Esophagus (tissue), 2 donors: ENCODE results near the gene MAMLD1. TPM values are rescaled to one million over a fixed set of nuclear protein-coding genes. Genes with fewer than 3 reads are reported as not detected.

Experiments
- H3K27ac ChIP-seq, 2 donors: one replicate each; pipeline ENCODE4 v1.5.1; 2013; ENCODE audit warnings: low read depth in 2 of 2, mild to moderate bottlenecking in 2 of 2, inconsistent platforms in 1 of 2, low read length in 1 of 2, moderate library complexity in 1 of 2
- H3K27me3 ChIP-seq, 2 donors: one replicate each; pipeline ENCODE4 v1.6.1; 2013; ENCODE audit warnings: low read length in 2 of 2, control low read depth in 1 of 2, mild to moderate bottlenecking in 1 of 2; ENCODE audit not compliant: insufficient read depth in 2 of 2, control insufficient read depth in 1 of 2
- H3K36me3 ChIP-seq, 2 donors: one replicate each; pipeline ENCODE4 v1.6.1; 2013; ENCODE audit warnings: low read length in 1 of 2; ENCODE audit not compliant: control insufficient read depth in 2 of 2, insufficient read depth in 2 of 2
- H3K4me1 ChIP-seq, 2 donors: one replicate each; pipeline ENCODE4 v1.6.1; 2013; ENCODE audit warnings: low read length in 1 of 2; ENCODE audit not compliant: control insufficient read depth in 2 of 2, insufficient read depth in 2 of 2
- H3K4me3 ChIP-seq, 2 donors: one replicate each; pipeline ENCODE4 v1.5.1; 2013; ENCODE audit warnings: low read length in 2 of 2, mild to moderate bottlenecking in 2 of 2, low read depth in 1 of 2, moderate library complexity in 1 of 2
- H3K9me3 ChIP-seq, 2 donors: one replicate each; pipeline ENCODE4 v1.6.1; 2013; ENCODE audit warnings: mild to moderate bottlenecking in 2 of 2, low read depth in 1 of 2, low read length in 1 of 2, moderate library complexity in 1 of 2; ENCODE audit not compliant: control insufficient read depth in 2 of 2, insufficient read depth in 1 of 2
- WGBS, 2 donors: extraction: QIAGEN DNeasy Blood & Tissue Kit; methylation state at CpG; one replicate each; pipeline ENCODE4 v1.1.7; 2013; 5-methylcytosine and 5-hydroxymethylcytosine counted together
- polyA plus RNA-seq, 2 donors: library from polyadenylated mRNA; stranded (reverse); fragments of 200-250 nt; gene quantifications; one replicate each; pipeline ENCODE4 v1.2.3, GENCODE V29; 2013
- donor health status: healthy with polysubstance abuse.
- donor health status: Bipolar disorder and iron deficiency.

MAMLD1 gene
- polyA plus RNA-seq, 2 donors, result 0.59 to 1.1 TPM

DNA sequence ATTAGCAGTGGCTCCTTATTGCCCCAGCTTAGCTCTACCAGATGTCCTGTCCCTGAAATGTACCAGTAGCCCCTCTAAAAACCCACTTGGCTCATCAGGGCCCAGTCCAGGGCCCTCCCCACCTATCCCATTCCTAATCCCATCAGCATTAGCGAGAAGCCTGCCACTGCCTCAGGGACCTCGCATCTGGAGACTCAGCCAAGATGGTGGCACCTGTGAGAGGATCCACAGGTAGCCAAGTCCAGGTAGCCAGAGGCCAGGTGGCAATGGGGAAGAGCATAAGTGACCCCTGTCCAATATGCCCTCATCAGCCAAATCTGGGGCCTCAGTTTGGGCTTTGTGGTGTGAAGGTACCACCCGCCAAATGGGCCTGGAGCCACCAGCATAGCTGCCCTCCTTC lies 97.7 kb downstream of the MAMLD1 start:
- 83 to 96% methylated on average over 3 of the region's 3 CpGs for WGBS, 2 donors
- H3K27ac ChIP-seq, result no peak overlapping the region
- no peaks in the 10 kb centered on the region for H3K36me3 ChIP-seq
- no peak overlapping the region for H3K4me3 ChIP-seq
- H3K9me3 ChIP-seq, result no peaks in the 10 kb centered on the region
- H3K27me3 ChIP-seq, result no peaks in the 10 kb centered on the region
- H3K4me1 ChIP-seq, result no peaks in the 10 kb centered on the region

DNA sequence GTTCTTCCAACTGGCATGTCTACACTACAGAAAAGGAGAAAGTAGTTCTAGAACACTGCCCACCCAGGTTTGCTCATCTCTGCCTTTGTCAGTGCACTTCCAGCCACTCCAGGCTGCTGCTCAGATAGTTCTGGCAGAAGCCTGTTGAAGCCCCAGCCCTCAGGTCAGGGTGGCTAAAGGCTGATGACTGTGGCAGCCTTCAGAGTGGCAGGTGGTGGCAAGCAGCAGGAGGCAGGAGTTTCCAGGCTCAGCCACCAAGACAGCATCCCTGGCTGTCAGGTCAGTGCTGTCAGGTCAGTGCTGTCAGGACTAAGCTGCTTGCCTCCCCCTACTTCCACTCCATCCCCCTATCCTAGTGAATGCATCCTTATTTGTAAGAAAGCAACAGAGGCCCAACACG lies 100.4 kb downstream of the MAMLD1 start:
- 72 to 85% methylated on average over 1 of the region's 1 CpG for WGBS, 2 donors
- Histone ChIP-seq H3K27ac (no peak overlapping the region), H3K36me3 (no peaks in the 10 kb centered on the region), H3K27me3 (no peaks in the 10 kb centered on the region), H3K4me1 (no peaks in the 10 kb centered on the region), H3K4me3 (no peak overlapping the region), H3K9me3 (no peaks in the 10 kb centered on the region)

DNA sequence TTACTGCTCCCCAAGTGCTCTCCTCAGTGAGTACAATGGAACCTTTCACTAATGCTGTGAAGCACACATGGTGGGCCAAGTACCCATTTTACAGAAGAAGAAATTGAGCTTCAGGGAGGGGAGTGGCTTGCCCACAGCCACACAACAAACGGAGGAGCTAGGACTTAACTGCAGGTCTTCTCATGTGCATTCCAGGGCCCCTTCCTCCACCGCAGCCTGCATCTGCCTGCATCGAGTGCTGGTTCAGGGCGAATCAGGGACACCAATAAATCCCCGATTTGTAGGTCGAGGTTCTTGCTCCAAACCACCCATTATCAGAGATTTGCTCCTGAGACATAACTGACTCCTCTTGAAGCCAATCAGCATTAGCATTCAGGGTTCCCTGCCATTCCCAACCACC lies 100.9 kb downstream of the MAMLD1 start:
- H3K27me3 ChIP-seq, result no peaks in the 10 kb centered on the region
- no peak overlapping the region for H3K27ac ChIP-seq
- no peak overlapping the region for H3K4me3 ChIP-seq
- 84 to 94% methylated on average over 6 of the region's 6 CpGs for WGBS, 2 donors
- H3K9me3 ChIP-seq, result no peaks in the 10 kb centered on the region
- H3K4me1 ChIP-seq, result no peaks in the 10 kb centered on the region
- H3K36me3 ChIP-seq, result no peaks in the 10 kb centered on the region

DNA sequence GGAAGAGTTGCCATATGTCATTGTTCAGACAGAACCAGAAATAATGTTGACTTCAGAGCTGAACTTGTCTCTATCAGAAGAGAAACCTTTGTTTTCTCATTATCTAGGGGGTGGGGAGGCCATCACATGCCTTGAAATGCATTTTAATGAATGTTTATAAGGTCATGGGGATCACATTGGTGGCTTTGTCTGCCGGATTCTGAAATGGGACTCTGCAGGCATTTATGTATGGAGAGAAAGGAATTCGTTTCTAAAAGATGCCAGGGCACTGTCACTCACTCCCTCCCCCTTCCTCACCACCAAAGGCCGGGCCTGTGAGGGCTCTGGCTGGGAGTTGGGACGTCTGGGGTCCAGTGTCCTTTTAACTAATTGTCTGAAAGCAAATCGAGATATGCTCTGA lies 102.2 kb downstream of the MAMLD1 start:
- Histone ChIP-seq H3K9me3 (no peaks in the 10 kb centered on the region), H3K36me3 (no peaks in the 10 kb centered on the region), H3K27me3 (no peaks in the 10 kb centered on the region), H3K27ac (peak overlapping the region in 1 of 2 donors; percentile 44), H3K4me1 (no peaks in the 10 kb centered on the region), H3K4me3 (no peak overlapping the region)
- WGBS, 2 donors, result 54 to 80% methylated on average over 5 of the region's 5 CpGs

DNA sequence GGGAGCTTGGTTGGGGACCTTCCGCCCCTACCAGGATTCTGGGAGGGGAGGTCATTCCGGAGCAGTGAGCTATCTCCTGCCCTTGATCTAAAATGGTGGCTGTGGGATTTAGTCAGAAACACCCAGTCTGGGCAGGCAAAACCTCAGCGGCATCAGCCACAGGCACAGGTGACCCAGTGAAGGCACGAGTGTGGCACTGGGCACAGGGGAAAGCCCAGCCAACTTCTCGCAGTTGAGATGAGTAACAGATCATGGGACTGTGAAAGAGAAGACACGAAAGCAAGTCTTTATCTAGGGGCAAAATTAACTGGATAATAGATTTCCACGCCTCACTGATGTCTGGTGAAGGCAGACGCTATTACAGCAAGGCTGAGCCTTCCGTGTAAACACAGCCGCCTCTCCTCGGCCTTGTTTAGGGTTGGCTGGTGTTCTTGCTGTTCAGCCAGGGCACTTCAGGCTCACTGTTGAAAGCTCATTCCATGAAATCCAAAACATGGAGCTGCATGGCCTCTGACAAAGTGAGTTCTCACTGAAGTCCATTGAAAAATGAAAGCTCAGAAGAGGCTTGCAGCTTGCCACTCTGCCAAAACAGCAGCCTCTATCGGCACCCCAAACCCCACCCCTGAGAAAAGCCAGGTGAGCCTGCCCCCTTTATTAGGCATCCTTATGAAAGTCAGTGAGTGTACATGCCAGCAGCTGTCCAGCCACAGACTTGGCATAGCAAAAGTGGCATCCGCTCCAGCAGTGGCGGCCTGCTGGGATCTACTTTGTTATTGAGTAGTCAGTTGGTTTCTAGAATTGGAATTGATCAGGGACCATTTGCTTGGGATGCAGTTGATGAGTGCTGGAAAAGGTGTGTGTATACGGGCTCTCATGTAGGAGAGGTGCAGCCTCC lies 103.0 kb downstream of the MAMLD1 start:
- H3K4me1 ChIP-seq, result no peaks in the 10 kb centered on the region
- H3K36me3 ChIP-seq, result no peaks in the 10 kb centered on the region
- no peaks in the 10 kb centered on the region for H3K9me3 ChIP-seq
- H3K27ac ChIP-seq, result peak overlapping the region in 1 of 2 donors; percentile 44
- no peak overlapping the region for H3K4me3 ChIP-seq
- 74 to 81% methylated on average over 15 of the region's 15 CpGs for WGBS, 2 donors
- H3K27me3 ChIP-seq, result no peaks in the 10 kb centered on the region

DNA sequence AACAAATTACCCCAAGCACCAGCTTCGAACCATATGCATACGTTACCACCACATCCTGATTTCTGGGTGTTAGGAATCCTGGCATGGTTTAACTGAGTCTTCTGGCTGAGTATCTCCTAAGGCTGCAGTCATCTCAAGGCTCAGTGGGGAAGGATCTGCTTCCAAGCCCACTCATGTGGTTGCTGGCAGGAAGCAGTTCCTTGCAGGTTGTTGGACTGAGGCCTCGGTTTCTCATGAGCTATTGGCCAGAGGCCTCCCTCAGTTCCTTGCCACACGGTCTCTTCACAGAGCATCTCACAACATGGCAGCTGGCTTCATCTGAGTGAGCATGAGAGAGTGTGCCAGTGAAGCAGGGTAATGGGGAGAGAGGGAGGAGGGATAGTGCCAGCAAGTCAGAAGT lies 109.2 kb downstream of the MAMLD1 start:
- no peaks in the 10 kb centered on the region for H3K27me3 ChIP-seq
- no peak overlapping the region for H3K27ac ChIP-seq
- no peak overlapping the region for H3K4me3 ChIP-seq
- 85 to 91% methylated on average over 4 of the region's 4 CpGs for WGBS, 2 donors
- no peaks in the 10 kb centered on the region for H3K9me3 ChIP-seq
- H3K36me3 ChIP-seq, result no peaks in the 10 kb centered on the region
- no peaks in the 10 kb centered on the region for H3K4me1 ChIP-seq

DNA sequence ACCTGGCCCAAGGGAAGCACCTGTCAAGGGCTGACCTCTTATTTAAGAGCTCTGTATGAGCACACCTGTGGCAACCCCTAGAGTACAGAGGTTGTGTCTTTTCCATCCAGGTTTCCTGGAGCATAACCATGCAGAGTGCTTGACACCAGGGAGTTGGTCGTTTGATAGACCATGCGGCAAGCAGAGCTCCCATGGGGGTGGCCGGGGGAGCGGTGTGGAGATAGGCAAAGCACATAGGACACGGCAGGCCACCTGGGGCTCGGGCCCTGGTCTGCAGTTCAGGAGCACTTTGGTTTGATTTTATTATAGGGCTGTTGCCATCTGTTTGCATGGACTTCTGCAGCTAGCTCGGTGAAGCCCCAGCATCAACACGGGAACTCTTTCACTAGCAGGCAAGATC lies 110.3 kb downstream of the MAMLD1 start:
- 87 to 98% methylated on average over 8 of the region's 8 CpGs for WGBS, 2 donors
- no peaks in the 10 kb centered on the region for H3K27me3 ChIP-seq
- no peak overlapping the region for H3K27ac ChIP-seq
- no peaks in the 10 kb centered on the region for H3K36me3 ChIP-seq
- no peak overlapping the region for H3K4me3 ChIP-seq
- no peaks in the 10 kb centered on the region for H3K9me3 ChIP-seq
- H3K4me1 ChIP-seq, result no peaks in the 10 kb centered on the region

DNA sequence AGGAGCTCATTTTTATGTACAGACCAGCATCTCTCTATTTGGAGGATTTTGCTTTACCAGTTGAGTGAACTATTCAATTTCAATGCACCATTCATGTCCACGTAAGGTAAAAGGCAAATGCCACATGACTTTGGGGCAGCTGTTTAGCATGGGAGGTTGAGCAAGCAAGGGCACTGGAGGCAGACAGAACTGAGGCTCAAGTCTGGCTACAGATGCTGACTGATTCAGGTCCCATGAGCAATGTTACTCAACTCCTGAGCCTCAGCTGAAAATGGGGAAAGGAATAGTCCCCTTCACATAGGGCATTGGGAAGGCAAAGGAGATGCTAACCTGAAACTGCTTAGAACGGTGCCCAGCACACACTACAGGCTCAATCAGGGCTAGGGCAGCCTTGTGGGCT lies 112.3 kb downstream of the MAMLD1 start:
- H3K9me3 ChIP-seq, result no peaks in the 10 kb centered on the region
- no peak overlapping the region for H3K27ac ChIP-seq
- H3K27me3 ChIP-seq, result no peaks in the 10 kb centered on the region
- H3K36me3 ChIP-seq, result no peaks in the 10 kb centered on the region
- H3K4me3 ChIP-seq, result no peak overlapping the region
- H3K4me1 ChIP-seq, result no peaks in the 10 kb centered on the region
- WGBS, 2 donors, result 77 to 94% methylated on average over 2 of the region's 2 CpGs

DNA sequence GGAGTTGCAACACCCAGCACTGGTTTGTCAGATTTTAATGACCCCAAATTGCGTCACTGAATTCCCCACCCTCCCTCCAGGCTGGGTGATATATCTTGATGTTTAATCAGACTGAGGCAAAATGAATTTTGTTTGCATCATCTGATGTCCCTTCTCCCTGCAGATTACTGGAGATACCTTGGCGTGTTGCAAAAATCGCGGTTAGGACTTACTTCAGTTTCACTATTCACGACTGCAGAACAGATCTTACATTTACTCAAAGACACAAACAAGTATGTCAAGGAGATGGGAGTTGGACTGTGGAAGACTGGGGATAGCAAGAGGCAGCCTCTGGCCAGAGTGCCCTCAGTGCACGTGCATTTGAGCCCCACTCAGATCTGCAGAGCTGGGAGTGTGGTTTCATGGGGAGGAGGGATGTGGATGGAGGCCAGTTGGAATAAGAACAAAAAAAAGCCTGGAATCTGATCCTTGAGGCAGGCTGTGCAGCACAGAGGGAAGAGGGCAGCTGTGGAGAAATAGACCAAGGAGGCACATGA lies 113.1 kb downstream of the MAMLD1 start:
- no peak overlapping the region for H3K27ac ChIP-seq
- H3K9me3 ChIP-seq, result no peaks in the 10 kb centered on the region
- H3K4me3 ChIP-seq, result no peak overlapping the region
- no peaks in the 10 kb centered on the region for H3K4me1 ChIP-seq
- WGBS, 2 donors, result 63 to 72% methylated on average over 6 of the region's 6 CpGs
- no peaks in the 10 kb centered on the region for H3K36me3 ChIP-seq
- no peaks in the 10 kb centered on the region for H3K27me3 ChIP-seq

DNA sequence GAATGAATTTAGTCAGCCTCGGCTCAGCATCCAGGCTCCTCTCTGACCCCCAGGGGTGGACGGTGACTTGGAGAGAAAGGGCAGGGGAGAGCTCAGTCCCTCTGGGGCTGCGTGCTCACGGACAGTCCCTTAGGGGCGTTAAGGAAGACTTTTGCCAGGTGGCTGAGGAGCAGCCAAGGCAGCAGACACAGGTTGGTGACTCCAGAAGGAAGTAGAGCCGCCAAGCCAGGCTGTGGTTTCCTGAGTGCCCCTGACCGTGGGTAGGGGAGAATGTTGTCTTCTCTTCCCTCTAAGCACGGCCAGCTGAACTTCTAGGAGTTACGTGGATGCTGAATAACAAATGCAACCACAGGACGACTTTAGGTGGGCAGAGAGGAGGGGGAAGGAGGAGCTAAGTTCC lies 114.3 kb downstream of the MAMLD1 start:
- 60 to 78% methylated on average over 10 of the region's 10 CpGs for WGBS, 2 donors
- Histone ChIP-seq H3K27me3 (no peaks in the 10 kb centered on the region), H3K4me3 (no peak overlapping the region), H3K27ac (no peak overlapping the region), H3K4me1 (no peaks in the 10 kb centered on the region), H3K36me3 (no peaks in the 10 kb centered on the region), H3K9me3 (no peaks in the 10 kb centered on the region)
